ENCODE data around the gene YBX2. TPM values are rescaled to one million over a fixed set of nuclear protein-coding genes. Genes with fewer than 3 reads are reported as not detected.

Gene YBX2
- total RNA-seq, 1 experiment from 2014 or later = 0.24 TPM

- no peak for DNase-seq
- CTCF ChIA-PET = interaction anchor here (2.9 kb wide), 1 partner anchor 17 kb away, joined by 14 read pairs; no protein-coding TSS in a partner anchor
- no TSS peak for BruUV-seq (replicated peaks)
- H3K27me3 Mint-ChIP-seq (ENCODE audit: unreplicated experiment) = peaks cover 14% of the 10 kb centered on the region
- peaks cover 14% of the 10 kb centered on the region for H3K36me3 Mint-ChIP-seq (ENCODE audit: insufficient read depth, unreplicated experiment)
- H3K27ac Mint-ChIP-seq (ENCODE audit: unreplicated experiment) = no peak overlapping the region
- TF ChIP-seq, protein P1, sequence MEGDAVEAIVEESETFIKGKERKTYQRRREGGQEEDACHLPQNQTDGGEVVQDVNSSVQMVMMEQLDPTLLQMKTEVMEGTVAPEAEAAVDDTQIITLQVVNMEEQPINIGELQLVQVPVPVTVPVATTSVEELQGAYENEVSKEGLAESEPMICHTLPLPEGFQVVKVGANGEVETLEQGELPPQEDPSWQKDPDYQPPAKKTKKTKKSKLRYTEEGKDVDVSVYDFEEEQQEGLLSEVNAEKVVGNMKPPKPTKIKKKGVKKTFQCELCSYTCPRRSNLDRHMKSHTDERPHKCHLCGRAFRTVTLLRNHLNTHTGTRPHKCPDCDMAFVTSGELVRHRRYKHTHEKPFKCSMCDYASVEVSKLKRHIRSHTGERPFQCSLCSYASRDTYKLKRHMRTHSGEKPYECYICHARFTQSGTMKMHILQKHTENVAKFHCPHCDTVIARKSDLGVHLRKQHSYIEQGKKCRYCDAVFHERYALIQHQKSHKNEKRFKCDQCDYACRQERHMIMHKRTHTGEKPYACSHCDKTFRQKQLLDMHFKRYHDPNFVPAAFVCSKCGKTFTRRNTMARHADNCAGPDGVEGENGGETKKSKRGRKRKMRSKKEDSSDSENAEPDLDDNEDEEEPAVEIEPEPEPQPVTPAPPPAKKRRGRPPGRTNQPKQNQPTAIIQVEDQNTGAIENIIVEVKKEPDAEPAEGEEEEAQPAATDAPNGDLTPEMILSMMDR (IDR thresholded peaks at IDR 0.05; ENCODE audit: unreplicated experiment) = no peak
- H3K4me1 Mint-ChIP-seq (ENCODE audit: low read depth, unreplicated experiment) = peaks cover 16% of the 10 kb centered on the region
- H3K4me3 Mint-ChIP-seq (ENCODE audit: low read depth, unreplicated experiment) = peak overlapping the region; percentile 75
- intact Hi-C loops (cut with micrococcal nuclease; ENCODE audit: unreplicated experiment) = no loop called here
- no peaks in the 10 kb centered on the region for H3K9me3 Mint-ChIP-seq (ENCODE audit: low read depth, unreplicated experiment)
These were observed 15.0 kb downstream of the YBX2 start for GRCh38 chr17:7279448-7279847.

DNA sequence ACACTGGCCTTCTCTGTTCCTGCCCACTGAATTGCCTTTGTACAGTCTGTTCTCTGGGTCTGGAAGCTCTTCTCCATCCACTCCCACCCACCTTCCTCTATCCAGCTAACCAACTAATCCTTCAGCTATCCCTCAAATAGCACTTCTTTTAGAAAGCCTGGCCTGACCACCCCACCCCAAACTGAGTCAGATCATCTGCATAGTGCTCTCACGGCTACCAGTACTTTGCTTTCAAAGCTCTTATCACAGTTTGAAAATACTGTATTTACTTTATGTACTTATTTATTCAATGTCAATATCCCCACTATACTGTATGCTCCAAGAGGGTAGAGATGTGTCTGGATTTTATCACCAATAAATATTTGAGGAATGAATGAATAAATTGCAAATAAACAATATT lies 27.7 kb downstream of the YBX2 start:
- Mint-ChIP-seq H3K4me3 (ENCODE audit: low read depth, unreplicated experiment) (no peak overlapping the region), H3K27me3 (ENCODE audit: unreplicated experiment) (no peaks in the 10 kb centered on the region)

GRCh38 chr17:7263801-7264078 lies 30.7 kb downstream of the YBX2 start:
- Mint-ChIP-seq H3K27me3 (ENCODE audit: unreplicated experiment) (no peaks in the 10 kb centered on the region), H3K4me3 (ENCODE audit: low read depth, unreplicated experiment) (peak overlapping the region; percentile 90), H3K4me1 (ENCODE audit: low read depth, unreplicated experiment) (peaks cover 20% of the 10 kb centered on the region), H3K36me3 (ENCODE audit: insufficient read depth, unreplicated experiment) (peaks cover 57% of the 10 kb centered on the region), H3K27ac (ENCODE audit: unreplicated experiment) (peak overlapping the region; percentile 94), H3K9me3 (ENCODE audit: low read depth, unreplicated experiment) (no peaks in the 10 kb centered on the region)
- DNase-seq = no peak
- intact Hi-C loops (cut with micrococcal nuclease; ENCODE audit: unreplicated experiment) = no loop called here
- CTCF ChIA-PET = interaction anchor here (0.6 to 0.7 kb wide), 2 partner anchors 16 to 32 kb away, joined by 3 read pairs; no protein-coding TSS in a partner anchor
- no TSS peak for BruUV-seq (replicated peaks)
- TF ChIP-seq, protein P1 (IDR thresholded peaks at IDR 0.05; ENCODE audit: unreplicated experiment) = no peak

More for the DNA sequence above, 27.7 kb downstream of the YBX2 start:
- intact Hi-C loops (cut with micrococcal nuclease; ENCODE audit: unreplicated experiment) = no loop called here
- no peak for DNase-seq
- TF ChIP-seq, protein P1 (IDR thresholded peaks at IDR 0.05; ENCODE audit: unreplicated experiment) = no peak
- Mint-ChIP-seq H3K36me3 (ENCODE audit: insufficient read depth, unreplicated experiment) (peaks cover 27% of the 10 kb centered on the region), H3K4me1 (ENCODE audit: low read depth, unreplicated experiment) (peaks cover 20% of the 10 kb centered on the region), H3K9me3 (ENCODE audit: low read depth, unreplicated experiment) (no peaks in the 10 kb centered on the region), H3K27ac (ENCODE audit: unreplicated experiment) (no peak overlapping the region)
- CTCF ChIA-PET = no interaction called here
- no TSS peak for BruUV-seq (replicated peaks)

GRCh38 chr17:7262935-7263800 lies 31.3 kb downstream of the YBX2 start:
- H3K9me3 Mint-ChIP-seq (ENCODE audit: low read depth, unreplicated experiment) = no peaks in the 10 kb centered on the region
- H3K4me3 Mint-ChIP-seq (ENCODE audit: low read depth, unreplicated experiment) = peak overlapping the region; percentile 90
- BruUV-seq (replicated peaks) = TSS peak; percentile 25
- H3K36me3 Mint-ChIP-seq (ENCODE audit: insufficient read depth, unreplicated experiment) = peaks cover 63% of the 10 kb centered on the region
- peaks cover 20% of the 10 kb centered on the region for H3K4me1 Mint-ChIP-seq (ENCODE audit: low read depth, unreplicated experiment)
- H3K27ac Mint-ChIP-seq (ENCODE audit: unreplicated experiment) = peak overlapping the region; percentile 94
- no peaks in the 10 kb centered on the region for H3K27me3 Mint-ChIP-seq (ENCODE audit: unreplicated experiment)
- CTCF ChIA-PET = interaction anchor here (0.7 to 1.0 kb wide), 2 partner anchors 21 to 33 kb away, joined by 3 to 5 read pairs; partner anchors contain the start of gene GABARAP
- intact Hi-C loops (cut with micrococcal nuclease; ENCODE audit: unreplicated experiment) = no loop called here
- peak; percentile 68 for DNase-seq
- TF ChIP-seq, protein P1 (IDR thresholded peaks at IDR 0.05; ENCODE audit: unreplicated experiment) = no peak

Measured in Calu3 (cell line).